Measurements from ENCODE around the gene PGA4. TPM values are rescaled to one million over a fixed set of nuclear protein-coding genes. Genes with fewer than 3 reads are reported as not detected.

The PGA4 gene
- polyA plus RNA-seq, 2 donors, result 1.0 to 9.5 TPM

GRCh38 chr11:61186504-61186903, 35.6 kb upstream of the PGA4 start:
- H3K36me3 ChIP-seq (ENCODE audit: control insufficient read depth in 2 of 2, insufficient read depth in 2 of 2, low read length in 1 of 2), result no peaks in the 10 kb centered on the region
- 83 to 89% methylated on average over 8 of the region's 8 CpGs for WGBS, 2 donors
- H3K9me3 ChIP-seq (ENCODE audit: control insufficient read depth in 2 of 2, insufficient read depth in 1 of 2, low read depth in 1 of 2, low read length in 1 of 2), result no peaks in the 10 kb centered on the region
- no peak overlapping the region for H3K4me3 ChIP-seq (ENCODE audit: low read depth in 1 of 2, low read length in 2 of 2)
- H3K4me1 ChIP-seq (ENCODE audit: control insufficient read depth in 2 of 2, insufficient read depth in 2 of 2, low read length in 1 of 2), result no peaks in the 10 kb centered on the region
- no peaks in the 10 kb centered on the region for H3K27me3 ChIP-seq (ENCODE audit: control insufficient read depth in 1 of 2, insufficient read depth in 2 of 2, low read length in 2 of 2)
- H3K27ac ChIP-seq (ENCODE audit: low read depth in 2 of 2, low read length in 1 of 2), result no peak overlapping the region

GRCh38 chr11:61187505-61188130, 34.5 kb upstream of the PGA4 start:
- WGBS, 2 donors, result 44 to 46% methylated on average over 11 of the region's 11 CpGs
- H3K9me3 ChIP-seq (ENCODE audit: control insufficient read depth in 2 of 2, insufficient read depth in 1 of 2, low read depth in 1 of 2, low read length in 1 of 2), result no peaks in the 10 kb centered on the region

GRCh38 chr11:61189933-61190332, 32.2 kb upstream of the PGA4 start:
- Histone ChIP-seq H3K27ac (ENCODE audit: low read depth in 2 of 2, low read length in 1 of 2) (no peak overlapping the region), H3K27me3 (ENCODE audit: control insufficient read depth in 1 of 2, insufficient read depth in 2 of 2, low read length in 2 of 2) (no peaks in the 10 kb centered on the region), H3K36me3 (ENCODE audit: control insufficient read depth in 2 of 2, insufficient read depth in 2 of 2, low read length in 1 of 2) (no peaks in the 10 kb centered on the region), H3K9me3 (ENCODE audit: control insufficient read depth in 2 of 2, insufficient read depth in 1 of 2, low read depth in 1 of 2, low read length in 1 of 2) (no peaks in the 10 kb centered on the region), H3K4me3 (ENCODE audit: low read depth in 1 of 2, low read length in 2 of 2) (no peak overlapping the region), H3K4me1 (ENCODE audit: control insufficient read depth in 2 of 2, insufficient read depth in 2 of 2, low read length in 1 of 2) (no peaks in the 10 kb centered on the region)
- WGBS, 2 donors, result 83 to 86% methylated on average over 8 of the region's 8 CpGs

More at GRCh38 chr11:61187505-61188130, 34.5 kb upstream of the PGA4 start:
- Histone ChIP-seq H3K4me3 (ENCODE audit: low read depth in 1 of 2, low read length in 2 of 2) (no peak overlapping the region), H3K36me3 (ENCODE audit: control insufficient read depth in 2 of 2, insufficient read depth in 2 of 2, low read length in 1 of 2) (no peaks in the 10 kb centered on the region), H3K27ac (ENCODE audit: low read depth in 2 of 2, low read length in 1 of 2) (no peak overlapping the region), H3K4me1 (ENCODE audit: control insufficient read depth in 2 of 2, insufficient read depth in 2 of 2, low read length in 1 of 2) (no peaks in the 10 kb centered on the region), H3K27me3 (ENCODE audit: control insufficient read depth in 1 of 2, insufficient read depth in 2 of 2, low read length in 2 of 2) (no peaks in the 10 kb centered on the region)

- H3K4me1 ChIP-seq (ENCODE audit: control insufficient read depth in 2 of 2, insufficient read depth in 2 of 2, low read length in 1 of 2), result no peaks in the 10 kb centered on the region
- H3K9me3 ChIP-seq (ENCODE audit: control insufficient read depth in 2 of 2, insufficient read depth in 1 of 2, low read depth in 1 of 2, low read length in 1 of 2), result peaks cover 2 to 5% of the 10 kb centered on the region in 2 donors
- H3K36me3 ChIP-seq (ENCODE audit: control insufficient read depth in 2 of 2, insufficient read depth in 2 of 2, low read length in 1 of 2), result no peaks in the 10 kb centered on the region
- 23 to 37% methylated on average over 9 to 12 of the region's 12 CpGs for WGBS, 2 donors
- no peak overlapping the region for H3K4me3 ChIP-seq (ENCODE audit: low read depth in 1 of 2, low read length in 2 of 2)
- no peak overlapping the region for H3K27ac ChIP-seq (ENCODE audit: low read depth in 2 of 2, low read length in 1 of 2)
- no peaks in the 10 kb centered on the region for H3K27me3 ChIP-seq (ENCODE audit: control insufficient read depth in 1 of 2, insufficient read depth in 2 of 2, low read length in 2 of 2)
Observed at GRCh38 chr11:61193596-61193995, 28.6 kb upstream of the PGA4 start.

- Histone ChIP-seq H3K27me3 (ENCODE audit: control insufficient read depth in 1 of 2, insufficient read depth in 2 of 2, low read length in 2 of 2) (no peaks in the 10 kb centered on the region), H3K27ac (ENCODE audit: low read depth in 2 of 2, low read length in 1 of 2) (no peak overlapping the region), H3K4me3 (ENCODE audit: low read depth in 1 of 2, low read length in 2 of 2) (no peak overlapping the region), H3K36me3 (ENCODE audit: control insufficient read depth in 2 of 2, insufficient read depth in 2 of 2, low read length in 1 of 2) (no peaks in the 10 kb centered on the region), H3K4me1 (ENCODE audit: control insufficient read depth in 2 of 2, insufficient read depth in 2 of 2, low read length in 1 of 2) (no peaks in the 10 kb centered on the region), H3K9me3 (ENCODE audit: control insufficient read depth in 2 of 2, insufficient read depth in 1 of 2, low read depth in 1 of 2, low read length in 1 of 2) (peaks cover 3 to 6% of the 10 kb centered on the region in 2 donors)
- WGBS, 2 donors, result 61 to 70% methylated on average over 12 of the region's 12 CpGs
Observed at GRCh38 chr11:61194169-61194671, 27.9 kb upstream of the PGA4 start.

- WGBS, 2 donors, result 76% methylated on average over 7 of the region's 7 CpGs
- Histone ChIP-seq H3K4me3 (ENCODE audit: low read depth in 1 of 2, low read length in 2 of 2) (no peak overlapping the region), H3K27ac (ENCODE audit: low read depth in 2 of 2, low read length in 1 of 2) (no peak overlapping the region)
Observed at GRCh38 chr11:61194981-61195695, 27.0 kb upstream of the PGA4 start.

GRCh38 chr11:61195719-61196118, 26.4 kb upstream of the PGA4 start:
- Histone ChIP-seq H3K9me3 (ENCODE audit: control insufficient read depth in 2 of 2, insufficient read depth in 1 of 2, low read depth in 1 of 2, low read length in 1 of 2) (peaks cover 5 to 6% of the 10 kb centered on the region in 2 donors), H3K4me3 (ENCODE audit: low read depth in 1 of 2, low read length in 2 of 2) (no peak overlapping the region), H3K27ac (ENCODE audit: low read depth in 2 of 2, low read length in 1 of 2) (no peak overlapping the region), H3K4me1 (ENCODE audit: control insufficient read depth in 2 of 2, insufficient read depth in 2 of 2, low read length in 1 of 2) (no peaks in the 10 kb centered on the region), H3K36me3 (ENCODE audit: control insufficient read depth in 2 of 2, insufficient read depth in 2 of 2, low read length in 1 of 2) (no peaks in the 10 kb centered on the region), H3K27me3 (ENCODE audit: control insufficient read depth in 1 of 2, insufficient read depth in 2 of 2, low read length in 2 of 2) (no peaks in the 10 kb centered on the region)
- WGBS, 2 donors, result 69 to 75% methylated on average over 6 to 7 of the region's 7 CpGs

More at GRCh38 chr11:61194981-61195695, 27.0 kb upstream of the PGA4 start:
- no peaks in the 10 kb centered on the region for H3K36me3 ChIP-seq (ENCODE audit: control insufficient read depth in 2 of 2, insufficient read depth in 2 of 2, low read length in 1 of 2)
- H3K4me1 ChIP-seq (ENCODE audit: control insufficient read depth in 2 of 2, insufficient read depth in 2 of 2, low read length in 1 of 2), result no peaks in the 10 kb centered on the region
- H3K9me3 ChIP-seq (ENCODE audit: control insufficient read depth in 2 of 2, insufficient read depth in 1 of 2, low read depth in 1 of 2, low read length in 1 of 2), result peaks cover 5 to 6% of the 10 kb centered on the region in 2 donors
- no peaks in the 10 kb centered on the region for H3K27me3 ChIP-seq (ENCODE audit: control insufficient read depth in 1 of 2, insufficient read depth in 2 of 2, low read length in 2 of 2)

GRCh38 chr11:61198361-61198760, 23.8 kb upstream of the PGA4 start:
- 49 to 67% methylated on average over 6 of the region's 6 CpGs for WGBS, 2 donors
- no peak overlapping the region for H3K4me3 ChIP-seq (ENCODE audit: low read depth in 1 of 2, low read length in 2 of 2)
- H3K27ac ChIP-seq (ENCODE audit: low read depth in 2 of 2, low read length in 1 of 2), result no peak overlapping the region
- H3K36me3 ChIP-seq (ENCODE audit: control insufficient read depth in 2 of 2, insufficient read depth in 2 of 2, low read length in 1 of 2), result no peaks in the 10 kb centered on the region
- H3K27me3 ChIP-seq (ENCODE audit: control insufficient read depth in 1 of 2, insufficient read depth in 2 of 2, low read length in 2 of 2), result no peaks in the 10 kb centered on the region
- no peaks in the 10 kb centered on the region for H3K4me1 ChIP-seq (ENCODE audit: control insufficient read depth in 2 of 2, insufficient read depth in 2 of 2, low read length in 1 of 2)
- H3K9me3 ChIP-seq (ENCODE audit: control insufficient read depth in 2 of 2, insufficient read depth in 1 of 2, low read depth in 1 of 2, low read length in 1 of 2), result peaks cover 5 to 6% of the 10 kb centered on the region in 2 donors

- 85 to 88% methylated on average over 4 of the region's 4 CpGs for WGBS, 2 donors
- no peak overlapping the region for H3K27ac ChIP-seq (ENCODE audit: low read depth in 2 of 2, low read length in 1 of 2)
- H3K4me3 ChIP-seq (ENCODE audit: low read depth in 1 of 2, low read length in 2 of 2), result no peak overlapping the region
- no peaks in the 10 kb centered on the region for H3K4me1 ChIP-seq (ENCODE audit: control insufficient read depth in 2 of 2, insufficient read depth in 2 of 2, low read length in 1 of 2)
- H3K9me3 ChIP-seq (ENCODE audit: control insufficient read depth in 2 of 2, insufficient read depth in 1 of 2, low read depth in 1 of 2, low read length in 1 of 2), result peaks cover 5 to 6% of the 10 kb centered on the region in 2 donors
- H3K27me3 ChIP-seq (ENCODE audit: control insufficient read depth in 1 of 2, insufficient read depth in 2 of 2, low read length in 2 of 2), result no peaks in the 10 kb centered on the region
- H3K36me3 ChIP-seq (ENCODE audit: control insufficient read depth in 2 of 2, insufficient read depth in 2 of 2, low read length in 1 of 2), result no peaks in the 10 kb centered on the region
Observed at GRCh38 chr11:61198948-61199523, 23.1 kb upstream of the PGA4 start.
